HEK293T (cell line): ENCODE measurements around the gene PPL.

Experiments
- BHLHE40 ChIP-seq: fragments of 450-650 bp; IDR thresholded peaks from 2 replicates; pipeline ENCODE4 v1.6.1; 2016; ENCODE audit warnings: mild to moderate bottlenecking, moderate library complexity, borderline replicate concordance
- FOXA1 ChIP-seq: fragments of 450-650 bp; IDR thresholded peaks from 2 replicates; pipeline ENCODE4 v1.6.1; 2016; ENCODE audit warnings: mild to moderate bottlenecking
- FOXM1 ChIP-seq: fragments of 450-650 bp; IDR thresholded peaks from 2 replicates; pipeline ENCODE4 v1.6.1; 2017; ENCODE audit warnings: mild to moderate bottlenecking, borderline replicate concordance
- HDGF ChIP-seq: fragments of 450-650 bp; IDR thresholded peaks from 2 replicates; pipeline ENCODE4 v1.6.1; 2017; ENCODE audit warnings: antibody characterized with exemption, borderline replicate concordance
- SP1 ChIP-seq: fragments of 450-650 bp; IDR thresholded peaks from 2 replicates; pipeline ENCODE4 v1.6.1; 2017
- SUZ12 ChIP-seq: fragments of 450-650 bp; IDR thresholded peaks from 2 replicates; pipeline ENCODE4 v1.6.1; 2016; ENCODE audit warnings: mild to moderate bottlenecking
- TARDBP ChIP-seq: fragments of 450-650 bp; IDR thresholded peaks from 2 replicates; pipeline ENCODE4 v1.6.1; 2016
- TF ChIP-seq, protein P1 (sequence below): fragments of 450-650 bp; IDR thresholded peaks from 2 replicates; pipeline ENCODE4 v1.6.1; 2016

GRCh38 chr16:4946917-4947316, 10.0 kb upstream of the PPL start:
- TF ChIP-seq FOXA1 (no peak), TARDBP (no peak), SUZ12 (no peak), SP1 (no peak), BHLHE40 (no peak), FOXM1 (no peak), HDGF (no peak)
- TF ChIP-seq, protein P1, sequence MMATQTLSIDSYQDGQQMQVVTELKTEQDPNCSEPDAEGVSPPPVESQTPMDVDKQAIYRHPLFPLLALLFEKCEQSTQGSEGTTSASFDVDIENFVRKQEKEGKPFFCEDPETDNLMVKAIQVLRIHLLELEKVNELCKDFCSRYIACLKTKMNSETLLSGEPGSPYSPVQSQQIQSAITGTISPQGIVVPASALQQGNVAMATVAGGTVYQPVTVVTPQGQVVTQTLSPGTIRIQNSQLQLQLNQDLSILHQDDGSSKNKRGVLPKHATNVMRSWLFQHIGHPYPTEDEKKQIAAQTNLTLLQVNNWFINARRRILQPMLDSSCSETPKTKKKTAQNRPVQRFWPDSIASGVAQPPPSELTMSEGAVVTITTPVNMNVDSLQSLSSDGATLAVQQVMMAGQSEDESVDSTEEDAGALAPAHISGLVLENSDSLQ, result no peak
